ENCODE results near the gene DLG2. TPM values are rescaled to one million over a fixed set of nuclear protein-coding genes. Genes with fewer than 3 reads are reported as not detected.

The DLG2 gene
- total RNA-seq, 4 donors from 2014 or later = 11.0 to 34.2 (median 19.8) TPM

DNA sequence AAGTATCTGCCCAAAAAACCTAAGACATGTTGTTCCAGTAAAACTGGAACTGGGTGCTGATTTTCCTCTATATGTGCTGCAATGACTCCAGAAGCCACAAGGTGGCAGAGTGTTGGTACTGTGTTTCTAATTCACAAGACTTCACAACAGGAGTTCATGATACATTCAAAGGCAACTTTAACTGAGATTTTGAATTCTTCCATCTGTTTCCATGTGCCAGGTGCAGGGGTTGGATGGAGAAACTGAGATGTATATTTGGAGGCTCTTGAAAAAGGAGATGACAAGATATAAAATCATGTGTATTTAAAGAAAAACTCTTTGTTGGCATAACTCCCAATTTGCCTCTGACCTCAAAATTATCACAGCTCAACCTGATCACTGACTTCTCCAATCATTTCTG lies 1242.4 kb downstream of the DLG2 start:
- Histone ChIP-seq H3K4me1 (peaks cover 0 to 15% (median 0%) of the 10 kb centered on the region in 3 donors), H3K27ac (no peak overlapping the region), H3K36me3 (no peaks in the 10 kb centered on the region), H3K27me3 (no peaks in the 10 kb centered on the region), H3K9me3 (no peaks in the 10 kb centered on the region), H3K4me3 (no peak overlapping the region)
- no peak for TF ChIP-seq POLR2A (IDR thresholded peaks at IDR 0.05)
- TF ChIP-seq, protein P1, sequence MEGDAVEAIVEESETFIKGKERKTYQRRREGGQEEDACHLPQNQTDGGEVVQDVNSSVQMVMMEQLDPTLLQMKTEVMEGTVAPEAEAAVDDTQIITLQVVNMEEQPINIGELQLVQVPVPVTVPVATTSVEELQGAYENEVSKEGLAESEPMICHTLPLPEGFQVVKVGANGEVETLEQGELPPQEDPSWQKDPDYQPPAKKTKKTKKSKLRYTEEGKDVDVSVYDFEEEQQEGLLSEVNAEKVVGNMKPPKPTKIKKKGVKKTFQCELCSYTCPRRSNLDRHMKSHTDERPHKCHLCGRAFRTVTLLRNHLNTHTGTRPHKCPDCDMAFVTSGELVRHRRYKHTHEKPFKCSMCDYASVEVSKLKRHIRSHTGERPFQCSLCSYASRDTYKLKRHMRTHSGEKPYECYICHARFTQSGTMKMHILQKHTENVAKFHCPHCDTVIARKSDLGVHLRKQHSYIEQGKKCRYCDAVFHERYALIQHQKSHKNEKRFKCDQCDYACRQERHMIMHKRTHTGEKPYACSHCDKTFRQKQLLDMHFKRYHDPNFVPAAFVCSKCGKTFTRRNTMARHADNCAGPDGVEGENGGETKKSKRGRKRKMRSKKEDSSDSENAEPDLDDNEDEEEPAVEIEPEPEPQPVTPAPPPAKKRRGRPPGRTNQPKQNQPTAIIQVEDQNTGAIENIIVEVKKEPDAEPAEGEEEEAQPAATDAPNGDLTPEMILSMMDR (IDR thresholded peaks at IDR 0.05) = peak; percentile 66 to 77 (median 70)
- ATAC-seq = no peak

DNA sequence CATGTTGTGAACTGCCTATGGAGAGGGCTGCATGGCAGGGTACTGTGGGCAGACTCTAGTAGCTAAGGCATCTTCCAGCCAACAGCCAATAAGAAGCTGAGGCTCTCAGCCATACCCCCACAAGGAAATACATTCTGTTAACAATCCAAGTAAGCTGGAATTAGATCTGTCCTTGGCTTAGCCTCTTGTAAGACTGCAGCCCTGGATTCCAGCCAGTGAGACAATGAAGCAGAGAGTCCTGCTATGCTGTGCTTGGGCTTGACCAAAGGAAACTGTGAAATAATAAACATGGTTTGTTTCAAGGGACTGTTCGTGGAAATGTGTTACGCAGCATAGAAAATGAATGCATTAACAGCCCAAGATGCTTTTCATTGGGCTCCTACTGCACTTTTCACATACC lies 1243.6 kb downstream of the DLG2 start:
- Histone ChIP-seq H3K9me3 (no peaks in the 10 kb centered on the region), H3K27me3 (no peaks in the 10 kb centered on the region), H3K36me3 (no peaks in the 10 kb centered on the region), H3K27ac (no peak overlapping the region), H3K4me3 (no peak overlapping the region), H3K4me1 (peaks cover 0 to 15% (median 0%) of the 10 kb centered on the region in 3 donors)
- 39 to 83% methylated on average over 2 of the region's 2 CpGs for WGBS, 2 donors (ENCODE audit: low coverage in 1 of 2)
- ATAC-seq = no peak
- no peak for TF ChIP-seq POLR2AphosphoS5 (IDR thresholded peaks at IDR 0.05)
- TF ChIP-seq, protein P1 (IDR thresholded peaks at IDR 0.05) = no peak
- TF ChIP-seq POLR2A (IDR thresholded peaks at IDR 0.05) = no peak
- no peak for TF ChIP-seq EP300 (IDR thresholded peaks at IDR 0.05)

DNA sequence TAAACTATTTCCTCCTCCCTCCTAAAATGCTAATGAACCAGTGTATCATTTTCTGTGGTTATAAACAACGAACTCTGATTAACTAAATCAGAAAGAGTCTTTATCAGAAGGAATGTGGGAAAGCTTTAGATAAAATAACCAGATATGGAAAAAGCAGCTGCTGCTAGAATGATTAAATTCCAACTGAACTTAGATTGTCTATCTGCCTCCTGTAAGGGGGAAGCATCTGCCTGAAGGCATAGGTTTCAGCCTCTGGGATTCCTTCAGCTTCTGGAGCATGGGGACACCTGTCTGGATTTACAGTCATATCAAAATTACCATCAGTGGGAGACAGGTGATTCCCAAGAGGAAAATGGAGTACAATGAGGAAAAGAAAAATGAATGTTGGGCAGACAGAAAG lies 1245.5 kb downstream of the DLG2 start:
- Histone ChIP-seq H3K4me3 (no peak overlapping the region), H3K36me3 (no peaks in the 10 kb centered on the region), H3K27ac (no peak overlapping the region), H3K9me3 (no peaks in the 10 kb centered on the region), H3K27me3 (no peaks in the 10 kb centered on the region), H3K4me1 (peaks cover 0 to 15% (median 0%) of the 10 kb centered on the region in 3 donors)
- TF ChIP-seq POLR2AphosphoS5 (IDR thresholded peaks at IDR 0.05) = no peak
- TF ChIP-seq, protein P1 (IDR thresholded peaks at IDR 0.05) = no peak
- TF ChIP-seq EP300 (IDR thresholded peaks at IDR 0.05) = no peak
- TF ChIP-seq POLR2A (IDR thresholded peaks at IDR 0.05) = no peak
- WGBS, 2 donors (ENCODE audit: low coverage in 1 of 2) = 43 to 79% methylated on average over 1 of the region's 1 CpG
- ATAC-seq = no peak

DNA sequence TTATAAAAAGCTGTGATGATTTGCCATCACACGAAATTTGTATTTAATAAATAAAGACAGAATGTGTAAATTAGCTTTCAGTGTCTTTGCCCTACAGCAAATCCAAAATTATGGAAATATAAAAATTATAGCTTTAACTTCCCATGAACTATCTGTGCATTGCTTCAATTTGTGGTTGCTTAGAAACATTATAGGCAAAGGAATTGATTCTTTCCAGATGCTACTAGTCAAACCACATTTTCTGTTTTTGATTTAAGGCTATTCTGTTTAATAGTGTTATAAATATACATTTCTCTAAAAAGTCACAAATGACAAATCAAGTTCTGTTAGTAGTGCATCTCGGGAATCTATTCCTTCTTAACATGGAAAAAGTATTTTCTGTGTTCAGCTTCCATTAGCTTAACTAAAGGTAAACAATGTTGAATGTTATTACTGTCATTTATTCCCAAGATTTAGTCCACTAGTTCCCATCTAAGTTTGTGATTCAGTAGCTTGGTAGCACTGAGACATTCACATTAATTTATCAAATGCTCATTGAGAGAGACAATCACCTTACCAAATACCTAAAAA lies 1254.7 kb downstream of the DLG2 start:
- H3K36me3 ChIP-seq = no peaks in the 10 kb centered on the region
- TF ChIP-seq, protein P1 (IDR thresholded peaks at IDR 0.05) = no peak
- no peak for TF ChIP-seq EP300 (IDR thresholded peaks at IDR 0.05)
- TF ChIP-seq POLR2AphosphoS5 (IDR thresholded peaks at IDR 0.05) = no peak
- no peak for TF ChIP-seq POLR2A (IDR thresholded peaks at IDR 0.05)
- H3K27ac ChIP-seq = no peak overlapping the region
- no peak overlapping the region for H3K4me3 ChIP-seq
- H3K4me1 ChIP-seq = no peaks in the 10 kb centered on the region
- no peaks in the 10 kb centered on the region for H3K27me3 ChIP-seq
- no peak for ATAC-seq
- no peaks in the 10 kb centered on the region for H3K9me3 ChIP-seq
- WGBS, 2 donors (ENCODE audit: low coverage in 1 of 2) = 58 to 64% methylated on average over 2 of the region's 2 CpGs

DNA sequence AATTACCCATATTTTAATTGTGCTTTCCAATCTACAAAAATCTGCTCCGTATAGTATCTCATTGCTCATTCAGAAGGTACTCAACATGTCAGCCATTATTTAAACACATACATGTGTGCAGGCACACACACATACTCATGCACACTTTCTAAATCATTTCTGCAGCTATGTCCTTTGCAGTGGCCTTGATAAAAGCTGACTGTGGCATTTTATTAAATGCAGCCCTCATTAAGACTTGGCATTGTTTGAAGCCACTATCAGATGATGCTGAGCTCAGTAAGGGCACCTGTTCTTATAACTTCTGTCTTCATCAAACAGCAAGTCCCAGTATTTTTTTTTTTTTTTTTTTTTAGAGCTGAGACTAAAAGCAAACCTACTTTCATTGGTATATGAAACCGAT lies 1269.1 kb downstream of the DLG2 start:
- ATAC-seq = no peak
- no peaks in the 10 kb centered on the region for H3K36me3 ChIP-seq
- H3K27me3 ChIP-seq = no peaks in the 10 kb centered on the region
- H3K9me3 ChIP-seq = no peaks in the 10 kb centered on the region
- WGBS, 2 donors (ENCODE audit: low coverage in 1 of 2) = 79 to 88% methylated on average over 1 to 2 of the region's 2 CpGs
- TF ChIP-seq, protein P1 (IDR thresholded peaks at IDR 0.05) = no peak
- TF ChIP-seq POLR2A (IDR thresholded peaks at IDR 0.05) (no peak), POLR2AphosphoS5 (IDR thresholded peaks at IDR 0.05) (no peak), EP300 (IDR thresholded peaks at IDR 0.05) (no peak)
- H3K4me3 ChIP-seq = no peak overlapping the region
- no peak overlapping the region for H3K27ac ChIP-seq
- H3K4me1 ChIP-seq = no peaks in the 10 kb centered on the region
